HG03442 (cell line): Measurements from ENCODE around the gene SPON1.
"Not testable (repeated sequence)": the region's sequence is repeated elsewhere in the genome, so short reads cannot be mapped to it uniquely, and the experiment has no call there.

Experiments
- ATAC-seq: cut with Tn5 transposase; IDR thresholded peaks from one replicate; pipeline ENCODE4 v1.9.1; 2021; ENCODE audit warnings: mild to moderate bottlenecking, moderate library complexity; ENCODE audit not compliant: unreplicated experiment

The SPON1 gene

GRCh38 chr11:14075118-14076078 is 112.9 kb downstream of the SPON1 start:
- ATAC-seq: peak; percentile 72

GRCh38 chr11:14079011-14079410 is 116.5 kb downstream of the SPON1 start:
- ATAC-seq: no peak

- no peak for ATAC-seq
Measured at GRCh38 chr11:14079797-14080196, 117.3 kb downstream of the SPON1 start.

- ATAC-seq: no peak
Measured at GRCh38 chr11:14081581-14082231, 119.2 kb downstream of the SPON1 start.

GRCh38 chr11:14082338-14082737 is 119.8 kb downstream of the SPON1 start:
- no peak for ATAC-seq

- not testable (repeated sequence) for ATAC-seq
Measured at GRCh38 chr11:14088861-14089260, 126.3 kb downstream of the SPON1 start.

GRCh38 chr11:14089690-14090462 is 127.4 kb downstream of the SPON1 start:
- no peak for ATAC-seq

- not testable (repeated sequence) for ATAC-seq
Measured at GRCh38 chr11:14090631-14091030, 128.1 kb downstream of the SPON1 start.

- no peak for ATAC-seq
Measured at GRCh38 chr11:14093065-14093464, 130.5 kb downstream of the SPON1 start.

GRCh38 chr11:14094481-14095037 is 132.0 kb downstream of the SPON1 start:
- ATAC-seq: no peak

GRCh38 chr11:14095882-14096281 is 133.4 kb downstream of the SPON1 start:
- ATAC-seq: no peak

GRCh38 chr11:14096606-14097005 is 134.1 kb downstream of the SPON1 start:
- no peak for ATAC-seq

GRCh38 chr11:14101388-14101787 is 138.9 kb downstream of the SPON1 start:
- no peak for ATAC-seq

GRCh38 chr11:14102766-14103165 is 140.2 kb downstream of the SPON1 start:
- no peak for ATAC-seq

GRCh38 chr11:14105446-14105845 is 142.9 kb downstream of the SPON1 start:
- ATAC-seq: no peak

- no peak for ATAC-seq
Measured at GRCh38 chr11:14106303-14107049, 144.0 kb downstream of the SPON1 start.

- ATAC-seq: no peak
Measured at GRCh38 chr11:14107050-14107430, 144.5 kb downstream of the SPON1 start.

- ATAC-seq: no peak
Measured at GRCh38 chr11:14109742-14110141, 147.2 kb downstream of the SPON1 start.

GRCh38 chr11:14110629-14111028 is 148.1 kb downstream of the SPON1 start:
- ATAC-seq: no peak

GRCh38 chr11:14111496-14111895 is 149.0 kb downstream of the SPON1 start:
- ATAC-seq: no peak
